Mesodermal cell (in vitro differentiated cells): ENCODE results near the gene HHEX. TPM values are rescaled to one million over a fixed set of nuclear protein-coding genes. Genes with fewer than 3 reads are reported as not detected.
"Not testable (repeated sequence)": the region's sequence is repeated elsewhere in the genome, so short reads cannot be mapped to it uniquely, and the experiment has no call there.

Experiments used
- H3K27ac ChIP-seq: 2 replicates; pipeline ENCODE4 v1.7.0; 2013; ENCODE audit warnings: mild to moderate bottlenecking, low read depth, low read length, moderate library complexity; ENCODE audit not compliant: severe bottlenecking
- H3K36me3 ChIP-seq: 2 replicates; pipeline ENCODE4 v1.7.1; 2013; ENCODE audit warnings: mild to moderate bottlenecking, low read length, moderate library complexity; ENCODE audit not compliant: control insufficient read depth, insufficient read depth
- H3K4me1 ChIP-seq: one replicate; pipeline ENCODE4 v1.7.1; 2013; ENCODE audit warnings: mild to moderate bottlenecking, low read length; ENCODE audit not compliant: insufficient read depth, control insufficient read depth, poor library complexity, severe bottlenecking
- H3K4me3 ChIP-seq: 2 replicates; pipeline ENCODE4 v1.7.0; 2013; ENCODE audit warnings: low read length, control low read depth, mild to moderate bottlenecking; ENCODE audit not compliant: insufficient read depth, poor library complexity, severe bottlenecking; ENCODE audit errors: extremely low read depth
- H3K9me3 ChIP-seq: 2 replicates; pipeline ENCODE4 v1.7.1; 2013; ENCODE audit warnings: mild to moderate bottlenecking, low read length, moderate library complexity; ENCODE audit not compliant: control insufficient read depth
- WGBS, 2 experiments: methylation state at CpG; one replicate each; pipeline ENCODE4 v1.1.5; 2013; ENCODE audit warnings: missing lambda C conversion rate in 2 of 2; ENCODE audit not compliant: insufficient coverage in 2 of 2; 5-methylcytosine and 5-hydroxymethylcytosine counted together
- polyA plus RNA-seq, 2 experiments: library from polyadenylated mRNA; stranded (reverse); fragments of 50-300 nt; gene quantifications; one replicate each; pipeline ENCODE4 v1.2.3, GENCODE V29; 2013

The HHEX gene
- 19.6 TPM for polyA plus RNA-seq (2013, experiment 1 of 2)
- polyA plus RNA-seq (2013, experiment 2 of 2), result 13.3 TPM

- Histone ChIP-seq H3K4me1 (no peaks in the 10 kb centered on the region), H3K4me3 (peak within 1 kb of the TSS; percentile 39), H3K36me3 (no peaks in the 10 kb centered on the region), H3K9me3 (peaks cover 5% of the 10 kb centered on the region), H3K27ac (peak within 1 kb of the TSS; percentile 66)
- whole genome bisulfite sequencing, 2 experiments, result 0% methylated on average over 26 to 50 of the region's 79 CpGs
Observed at GRCh38 chr10:92689663-92690210, at the start of gene HHEX. Gene HHEX (plus strand): TSS chr10:92689955. CDS start chr10:92689987, 32 bp downstream.

- no CpG with 5 or more reads among the region's 3 CpGs for WGBS, 2 experiments
Observed at GRCh38 chr10:92640107-92640506, 49.6 kb upstream of the HHEX start.

GRCh38 chr10:92641492-92641891, 48.3 kb upstream of the HHEX start:
- peaks cover 42% of the 10 kb centered on the region for H3K36me3 ChIP-seq

More at GRCh38 chr10:92640107-92640506, 49.6 kb upstream of the HHEX start:
- Histone ChIP-seq H3K27ac (no peak overlapping the region), H3K4me3 (no peak overlapping the region), H3K9me3 (no peaks in the 10 kb centered on the region), H3K4me1 (no peaks in the 10 kb centered on the region), H3K36me3 (peaks cover 45% of the 10 kb centered on the region)

GRCh38 chr10:92644921-92645320, 44.8 kb upstream of the HHEX start:
- no peak overlapping the region for H3K27ac ChIP-seq
- WGBS, 2 experiments, result 100% methylated on average over 1 of the region's 2 CpGs; no CpG with 5 or more reads in 1 of the 2 experiments
- H3K4me1 ChIP-seq, result no peaks in the 10 kb centered on the region
- H3K36me3 ChIP-seq, result peaks cover 64% of the 10 kb centered on the region
- H3K9me3 ChIP-seq, result no peaks in the 10 kb centered on the region
- no peak overlapping the region for H3K4me3 ChIP-seq

More at GRCh38 chr10:92641492-92641891, 48.3 kb upstream of the HHEX start:
- no peaks in the 10 kb centered on the region for H3K4me1 ChIP-seq
- no peak overlapping the region for H3K4me3 ChIP-seq
- WGBS, 2 experiments, result no CpG with 5 or more reads among the region's 1 CpG
- H3K27ac ChIP-seq, result no peak overlapping the region
- no peaks in the 10 kb centered on the region for H3K9me3 ChIP-seq

- H3K4me1 ChIP-seq, H3K4me3 ChIP-seq, H3K27ac ChIP-seq, H3K9me3 ChIP-seq: not testable (repeated sequence)
- WGBS, 2 experiments, result 89% methylated on average over 2 of the region's 3 CpGs; no CpG with 5 or more reads in 1 of the 2 experiments
- H3K36me3 ChIP-seq, result peaks cover 94% of the 10 kb centered on the region
Observed at GRCh38 chr10:92650864-92651263, 38.9 kb upstream of the HHEX start.

GRCh38 chr10:92655426-92655825, 34.3 kb upstream of the HHEX start:
- 89 to 100% methylated on average over 1 of the region's 1 CpG for WGBS, 2 experiments
- H3K27ac ChIP-seq, result no peak overlapping the region

GRCh38 chr10:92656266-92656961, 33.3 kb upstream of the HHEX start:
- Histone ChIP-seq H3K9me3 (no peaks in the 10 kb centered on the region), H3K36me3 (peaks cover 47% of the 10 kb centered on the region), H3K4me1 (no peaks in the 10 kb centered on the region), H3K4me3 (no peak overlapping the region), H3K27ac (no peak overlapping the region)
- 89 to 99% methylated on average over 7 of the region's 7 CpGs for WGBS, 2 experiments

More at GRCh38 chr10:92655426-92655825, 34.3 kb upstream of the HHEX start:
- no peaks in the 10 kb centered on the region for H3K4me1 ChIP-seq
- H3K4me3 ChIP-seq, result no peak overlapping the region
- no peaks in the 10 kb centered on the region for H3K9me3 ChIP-seq
- peaks cover 55% of the 10 kb centered on the region for H3K36me3 ChIP-seq

GRCh38 chr10:92657024-92657423, 32.7 kb upstream of the HHEX start:
- 87% methylated on average over 3 of the region's 5 CpGs; no CpG with 5 or more reads in 1 of the 2 experiments for WGBS, 2 experiments

GRCh38 chr10:92662848-92663247, 26.9 kb upstream of the HHEX start:
- Histone ChIP-seq H3K36me3 (no peaks in the 10 kb centered on the region), H3K9me3 (no peaks in the 10 kb centered on the region), H3K27ac (no peak overlapping the region), H3K4me1 (no peaks in the 10 kb centered on the region), H3K4me3 (no peak overlapping the region)

More at GRCh38 chr10:92657024-92657423, 32.7 kb upstream of the HHEX start:
- Histone ChIP-seq H3K36me3 (peaks cover 41% of the 10 kb centered on the region), H3K4me3 (no peak overlapping the region), H3K27ac (no peak overlapping the region), H3K4me1 (no peaks in the 10 kb centered on the region), H3K9me3 (no peaks in the 10 kb centered on the region)

- Histone ChIP-seq H3K36me3 (no peaks in the 10 kb centered on the region), H3K4me3 (no peak overlapping the region), H3K4me1 (no peaks in the 10 kb centered on the region), H3K27ac (no peak overlapping the region), H3K9me3 (no peaks in the 10 kb centered on the region)
Observed at GRCh38 chr10:92664322-92664721, 25.4 kb upstream of the HHEX start.

- Histone ChIP-seq H3K27ac (no peak overlapping the region), H3K9me3 (no peaks in the 10 kb centered on the region), H3K4me1 (no peaks in the 10 kb centered on the region), H3K4me3 (no peak overlapping the region), H3K36me3 (no peaks in the 10 kb centered on the region)
- WGBS, 2 experiments, result 95 to 98% methylated on average over 4 to 5 of the region's 6 CpGs
Observed at GRCh38 chr10:92667078-92667477, 22.7 kb upstream of the HHEX start.
